GM18507 (cell line): Measurements from ENCODE around the gene HAL.
A peak's percentile ranks its signal among the peaks of the same experiment; 100 is the strongest.

Source experiments
- DNase-seq: peaks from one replicate; pipeline ENCODE4 v3.0.0; 2011; ENCODE audit warnings: low read depth; ENCODE audit not compliant: insufficient read length; ENCODE audit errors: extremely low spot score
- FAIRE-seq: peaks from 2 replicates; lab custom pipeline; 2011; peaks lifted over from hg19 to GRCh38; lab: Jason Lieb, UNC

HAL gene

DNA sequence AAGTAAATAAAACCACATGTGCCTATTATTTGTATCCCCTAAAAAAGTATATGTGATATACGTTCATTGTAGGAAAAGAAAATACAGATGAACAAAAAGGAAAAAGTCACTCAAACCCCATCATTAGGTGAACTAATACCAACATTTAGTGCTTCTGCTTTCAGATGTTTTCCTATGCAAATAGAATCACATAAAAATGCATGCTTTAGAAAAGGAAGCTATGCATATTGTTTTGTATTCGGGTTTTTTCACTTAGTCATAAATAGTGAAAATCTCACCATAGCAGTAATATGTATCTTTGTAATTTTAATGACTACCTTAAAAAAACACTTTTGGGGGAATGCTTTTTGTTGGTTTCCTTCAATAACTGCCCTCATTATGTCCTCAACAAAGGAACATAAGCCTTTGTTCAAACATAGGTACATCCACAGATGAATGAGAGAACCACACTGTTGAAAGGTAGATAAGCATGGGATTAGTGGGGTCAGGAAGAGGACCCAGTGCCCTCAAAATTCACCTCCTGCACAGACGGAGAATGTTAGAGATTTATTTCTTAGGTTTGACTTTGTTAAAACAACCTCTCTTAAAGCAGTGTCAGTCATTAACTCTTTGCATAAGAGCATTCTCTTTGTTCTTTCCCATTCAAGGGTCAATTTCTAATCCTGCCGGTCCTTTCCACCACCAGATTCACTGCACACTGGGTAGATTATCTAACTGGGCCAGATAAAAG lies 46.5 kb downstream of the HAL start:
- FAIRE-seq, result no peak
- DNase-seq, result no peak

DNA sequence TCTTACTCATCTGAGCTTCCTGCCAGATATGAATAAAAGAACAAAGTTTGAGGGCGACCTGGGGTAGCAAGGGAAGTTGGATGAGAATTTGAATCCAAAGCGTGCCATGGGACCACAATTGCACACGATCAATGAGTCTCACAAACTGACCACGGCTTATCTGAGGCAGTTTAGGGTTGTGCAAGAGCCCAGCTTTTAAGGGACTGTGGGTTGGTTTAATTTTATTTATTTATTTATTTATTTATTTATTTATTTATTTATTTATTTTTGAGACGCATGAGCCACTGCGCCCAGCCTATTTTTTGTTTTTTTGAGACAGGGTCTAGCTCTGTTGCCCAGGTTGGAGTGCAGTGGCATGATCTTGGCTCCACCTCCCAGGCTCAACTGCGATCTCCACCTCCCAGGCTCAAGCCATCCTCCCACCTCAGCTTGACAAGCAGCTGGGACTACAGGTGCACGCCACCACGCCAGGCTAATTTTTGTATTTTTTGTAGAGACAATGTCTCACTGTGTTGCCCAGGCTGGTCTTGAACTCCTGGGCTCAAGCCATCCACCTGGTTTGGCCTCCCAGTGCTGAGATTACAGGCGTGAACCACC lies 51.9 kb downstream of the HAL start:
- FAIRE-seq (no peak), DNase-seq (no peak)

GRCh38 chr12:95943330-95943842 lies 52.8 kb downstream of the HAL start, which contains the start of gene AMDHD1:
Gene AMDHD1 (plus strand): TSS chr12:95943331. CDS start chr12:95943399, 68 bp downstream.
- peak; percentile 15 for DNase-seq

GRCh38 chr12:95942524-95943329 lies 53.4 kb downstream of the HAL start, which contains the start of gene CCDC38:
Gene CCDC38 (minus strand): TSS chr12:95942614. CDS start chr12:95936509, 6,105 bp downstream.
- peak; percentile 93 for FAIRE-seq
- peak; percentile 84 for DNase-seq

More at GRCh38 chr12:95943330-95943842, 52.8 kb downstream of the HAL start, which contains the start of gene AMDHD1:
- FAIRE-seq, result no peak

DNA sequence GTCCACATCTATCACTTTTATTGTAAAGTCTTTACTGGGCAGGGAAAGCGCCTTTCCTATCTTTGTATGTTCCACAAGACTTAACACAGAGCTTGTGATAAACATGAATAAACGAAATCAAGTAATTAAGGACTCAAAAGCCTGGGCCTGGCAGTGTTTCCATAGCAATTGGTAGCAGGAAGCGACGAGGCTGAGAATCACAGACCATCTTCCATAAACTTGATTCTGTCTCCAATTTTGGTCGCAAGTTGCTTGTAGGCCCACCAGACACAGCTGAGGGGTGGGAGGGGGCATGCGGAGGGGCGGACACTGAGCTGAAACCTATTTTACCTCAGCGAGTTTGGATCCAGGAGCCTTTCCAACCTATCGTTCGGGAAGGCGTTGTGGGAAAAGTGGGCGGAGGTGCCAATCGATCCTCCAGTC lies 54.0 kb downstream of the HAL start:
- no peak for FAIRE-seq
- no peak for DNase-seq

DNA sequence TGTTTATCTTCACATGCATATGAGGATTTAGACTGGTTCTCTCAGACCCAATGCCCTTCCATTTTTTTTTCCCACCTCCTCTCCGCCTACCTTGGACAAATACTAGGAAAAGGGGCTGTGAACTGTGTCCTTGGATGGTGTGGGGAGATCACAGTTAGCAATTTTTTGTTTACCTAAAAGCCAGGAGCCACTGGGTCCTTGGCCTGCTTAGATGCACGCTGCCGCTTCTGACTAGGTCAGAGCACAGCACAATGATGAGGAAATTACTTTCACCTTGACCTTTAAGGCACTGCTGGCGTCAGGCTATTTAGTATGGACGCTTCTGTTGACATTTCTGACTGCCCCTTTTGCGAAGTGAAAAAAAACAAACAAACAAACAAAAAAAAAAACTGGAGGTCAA lies 55.6 kb downstream of the HAL start:
- FAIRE-seq (no peak), DNase-seq (no peak)
